Right hindlimb (tissue), 1 donor: ENCODE data around the gene DIAPH2.
"Not testable (repeated sequence)": the region's sequence is repeated elsewhere in the genome, so short reads cannot be mapped to it uniquely, and the experiment has no call there.

Experiments used
- DNase-seq: peaks from one replicate; pipeline ENCODE4 v3.0.0-alpha.2; 2018

The DIAPH2 gene

GRCh38 chrX:96719161-96719875 lies 34.7 kb downstream of the DIAPH2 start:
- DNase-seq, result no peak

- no peak for DNase-seq
Measured at GRCh38 chrX:96721354-96721753, 36.7 kb downstream of the DIAPH2 start.

- DNase-seq, result no peak
Measured at GRCh38 chrX:96722781-96723180, 38.1 kb downstream of the DIAPH2 start.

GRCh38 chrX:96729053-96729452 lies 44.4 kb downstream of the DIAPH2 start:
- DNase-seq, result no peak

GRCh38 chrX:96729868-96730643 lies 45.4 kb downstream of the DIAPH2 start:
- DNase-seq, result no peak

- DNase-seq, result not testable (repeated sequence)
Measured at GRCh38 chrX:96731000-96731399, 46.4 kb downstream of the DIAPH2 start.

GRCh38 chrX:96743367-96744073 lies 58.9 kb downstream of the DIAPH2 start:
- no peak for DNase-seq

- no peak for DNase-seq
Measured at GRCh38 chrX:96752781-96753180, 68.1 kb downstream of the DIAPH2 start.

GRCh38 chrX:96753230-96753629 lies 68.6 kb downstream of the DIAPH2 start:
- no peak for DNase-seq

GRCh38 chrX:96756491-96756890 lies 71.8 kb downstream of the DIAPH2 start:
- DNase-seq, result no peak

GRCh38 chrX:96761566-96761965 lies 76.9 kb downstream of the DIAPH2 start:
- DNase-seq, result no peak

GRCh38 chrX:96763608-96764007 lies 79.0 kb downstream of the DIAPH2 start:
- no peak for DNase-seq

GRCh38 chrX:96764864-96765263 lies 80.2 kb downstream of the DIAPH2 start:
- no peak for DNase-seq

GRCh38 chrX:96770315-96770714 lies 85.7 kb downstream of the DIAPH2 start:
- DNase-seq, result no peak

GRCh38 chrX:96771486-96771885 lies 86.8 kb downstream of the DIAPH2 start:
- no peak for DNase-seq

GRCh38 chrX:96774116-96774515 lies 89.5 kb downstream of the DIAPH2 start:
- no peak for DNase-seq

GRCh38 chrX:96776966-96777365 lies 92.3 kb downstream of the DIAPH2 start:
- no peak for DNase-seq

GRCh38 chrX:96791559-96791958 lies 106.9 kb downstream of the DIAPH2 start:
- no peak for DNase-seq

- DNase-seq, result no peak
Measured at GRCh38 chrX:96792047-96792446, 107.4 kb downstream of the DIAPH2 start.

GRCh38 chrX:96798982-96799381 lies 114.3 kb downstream of the DIAPH2 start:
- DNase-seq, result no peak

GRCh38 chrX:96807318-96807717 lies 122.7 kb downstream of the DIAPH2 start:
- DNase-seq, result no peak

- DNase-seq, result no peak
Measured at GRCh38 chrX:96820935-96821334, 136.3 kb downstream of the DIAPH2 start.

GRCh38 chrX:96824166-96824565 lies 139.5 kb downstream of the DIAPH2 start:
- no peak for DNase-seq

GRCh38 chrX:96833333-96833732 lies 148.7 kb downstream of the DIAPH2 start:
- no peak for DNase-seq
